HG03103 (cell line): ENCODE results near the gene ZNF668.
"Not testable (repeated sequence)": the region's sequence is repeated elsewhere in the genome, so short reads cannot be mapped to it uniquely, and the experiment has no call there.

ENCODE experiments used
- ATAC-seq: cut with Tn5 transposase; IDR thresholded peaks from one replicate; pipeline ENCODE4 v1.9.1; 2021; ENCODE audit warnings: low read depth; ENCODE audit not compliant: unreplicated experiment

Gene ZNF668

GRCh38 chr16:31017756-31018155 lies 56.3 kb downstream of the ZNF668 start:
- ATAC-seq, result not testable (repeated sequence)

- ATAC-seq, result no peak
Observed at GRCh38 chr16:31016018-31016417, 58.0 kb downstream of the ZNF668 start.

- ATAC-seq, result not testable (repeated sequence)
Observed at GRCh38 chr16:31013292-31013691, 60.7 kb downstream of the ZNF668 start.

- not testable (repeated sequence) for ATAC-seq
Observed at GRCh38 chr16:31011815-31012214, 62.2 kb downstream of the ZNF668 start.
